ENCODE measurements around the gene USF2. TPM values are rescaled to one million over a fixed set of nuclear protein-coding genes. Genes with fewer than 3 reads are reported as not detected.

The USF2 gene
- total and polyA plus RNA-seq, 2 donors (not counting 1 experiment from before 2014, with no cell fraction given), result 318 to 377 TPM

GRCh38 chr19:35309481-35310279, 40.9 kb downstream of the USF2 start:
- POLR2A ChIA-PET, result no interaction called here
- Histone ChIP-seq H3K4me3 (ENCODE audit: control extremely low read depth in 1 of 5, extremely low read depth in 1 of 5, insufficient read depth in 1 of 5, low read depth in 2 of 5, low read length in 4 of 5) (no peak overlapping the region), H3K4me1 (ENCODE audit: control insufficient read depth in 2 of 2, insufficient read depth in 2 of 2, low read length in 2 of 2) (peaks cover 30 to 65% of the 10 kb centered on the region in 2 donors), H3K4me2 (replicated peaks; ENCODE audit: low read depth, low read length, poor library complexity, severe bottlenecking) (no peak overlapping the region), H3K27me3 (replicated peaks in 1 of 4; ENCODE audit: control extremely low read depth in 1 of 4, control insufficient read depth in 3 of 4, insufficient read depth in 4 of 4, low read length in 3 of 4) (no peaks in the 10 kb centered on the region), H3K27ac (ENCODE audit: low read length in 2 of 2) (no peak overlapping the region), H3K79me2 (ENCODE audit: control insufficient read depth, insufficient read depth, low read length) (peaks cover 50% of the 10 kb centered on the region), H3K9ac (ENCODE audit: low read length) (no peak overlapping the region), H2AFZ (ENCODE audit: insufficient read depth, low read depth, low read length, poor library complexity, severe bottlenecking) (no peak overlapping the region), H3K36me3 (replicated peaks in 1 of 2; ENCODE audit: control extremely low read depth in 1 of 2, control insufficient read depth in 1 of 2, extremely low read depth in 1 of 2, insufficient read depth in 2 of 2, low read length in 1 of 2) (no peaks in the 10 kb centered on the region), H4K20me1 (ENCODE audit: control insufficient read depth, insufficient read depth, low read length, poor library complexity, severe bottlenecking) (no peaks in the 10 kb centered on the region), H3K9me3 (ENCODE audit: control extremely low read depth in 1 of 3, control insufficient read depth in 2 of 3, insufficient read depth in 1 of 3, low read length in 2 of 3) (no peaks in the 10 kb centered on the region)
- Mint-ChIP-seq H3K9me3 (ENCODE audit: insufficient read depth) (no peaks in the 10 kb centered on the region), H3K27ac (no peak overlapping the region), H3K27me3 (no peaks in the 10 kb centered on the region), H3K4me1 (peaks cover 51% of the 10 kb centered on the region), H3K4me3 (no peak overlapping the region)
- no peak for ATAC-seq (ENCODE audit: low read depth)
- no peak for DNase-seq
- intact Hi-C loops (cut with micrococcal nuclease), result no loop called here
- CTCF ChIA-PET, result no interaction called here
- TF ChIP-seq EZH2 (IDR thresholded peaks at IDR 0.05; ENCODE audit: borderline replicate concordance, insufficient read depth, low read depth, low read length, poor library complexity, severe bottlenecking) (no peak), CTCF (IDR thresholded peaks at IDR 0.05) (no peak)
- 94% methylated on average over 41 of the region's 47 CpGs for WGBS (ENCODE audit: insufficient coverage)

GRCh38 chr19:35310331-35310730, 41.6 kb downstream of the USF2 start:
- Histone ChIP-seq H3K36me3 (replicated peaks in 1 of 2; ENCODE audit: control extremely low read depth in 1 of 2, control insufficient read depth in 1 of 2, extremely low read depth in 1 of 2, insufficient read depth in 2 of 2, low read length in 1 of 2) (no peaks in the 10 kb centered on the region), H3K4me3 (ENCODE audit: control extremely low read depth in 1 of 5, extremely low read depth in 1 of 5, insufficient read depth in 1 of 5, low read depth in 2 of 5, low read length in 4 of 5) (no peak overlapping the region), H4K20me1 (ENCODE audit: control insufficient read depth, insufficient read depth, low read length, poor library complexity, severe bottlenecking) (no peaks in the 10 kb centered on the region), H2AFZ (ENCODE audit: insufficient read depth, low read depth, low read length, poor library complexity, severe bottlenecking) (no peak overlapping the region), H3K9me3 (ENCODE audit: control extremely low read depth in 1 of 3, control insufficient read depth in 2 of 3, insufficient read depth in 1 of 3, low read length in 2 of 3) (no peaks in the 10 kb centered on the region), H3K27me3 (replicated peaks in 1 of 4; ENCODE audit: control extremely low read depth in 1 of 4, control insufficient read depth in 3 of 4, insufficient read depth in 4 of 4, low read length in 3 of 4) (no peaks in the 10 kb centered on the region), H3K79me2 (ENCODE audit: control insufficient read depth, insufficient read depth, low read length) (peaks cover 57% of the 10 kb centered on the region), H3K27ac (ENCODE audit: low read length in 2 of 2) (no peak overlapping the region), H3K4me2 (replicated peaks; ENCODE audit: low read depth, low read length, poor library complexity, severe bottlenecking) (peak overlapping the region; percentile 15), H3K9ac (ENCODE audit: low read length) (no peak overlapping the region), H3K4me1 (ENCODE audit: control insufficient read depth in 2 of 2, insufficient read depth in 2 of 2, low read length in 2 of 2) (peaks cover 35 to 69% of the 10 kb centered on the region in 2 donors)
- TF ChIP-seq EZH2 (IDR thresholded peaks at IDR 0.05; ENCODE audit: borderline replicate concordance, insufficient read depth, low read depth, low read length, poor library complexity, severe bottlenecking) (no peak), CTCF (IDR thresholded peaks at IDR 0.05) (no peak)
- Mint-ChIP-seq H3K4me1 (peaks cover 51% of the 10 kb centered on the region), H3K27ac (peak overlapping the region; percentile 37), H3K27me3 (no peaks in the 10 kb centered on the region), H3K4me3 (no peak overlapping the region), H3K9me3 (ENCODE audit: insufficient read depth) (no peaks in the 10 kb centered on the region)
- ATAC-seq (ENCODE audit: low read depth) (no peak), DNase-seq (no peak)
- intact Hi-C loops (cut with micrococcal nuclease), result no loop called here
- ChIA-PET CTCF (no interaction called here), POLR2A (no interaction called here)
- 76% methylated on average over 9 of the region's 12 CpGs for WGBS (ENCODE audit: insufficient coverage)

Data from B cell (primary cell).